ENCODE data around the gene DKK3.

DKK3 gene

DNA sequence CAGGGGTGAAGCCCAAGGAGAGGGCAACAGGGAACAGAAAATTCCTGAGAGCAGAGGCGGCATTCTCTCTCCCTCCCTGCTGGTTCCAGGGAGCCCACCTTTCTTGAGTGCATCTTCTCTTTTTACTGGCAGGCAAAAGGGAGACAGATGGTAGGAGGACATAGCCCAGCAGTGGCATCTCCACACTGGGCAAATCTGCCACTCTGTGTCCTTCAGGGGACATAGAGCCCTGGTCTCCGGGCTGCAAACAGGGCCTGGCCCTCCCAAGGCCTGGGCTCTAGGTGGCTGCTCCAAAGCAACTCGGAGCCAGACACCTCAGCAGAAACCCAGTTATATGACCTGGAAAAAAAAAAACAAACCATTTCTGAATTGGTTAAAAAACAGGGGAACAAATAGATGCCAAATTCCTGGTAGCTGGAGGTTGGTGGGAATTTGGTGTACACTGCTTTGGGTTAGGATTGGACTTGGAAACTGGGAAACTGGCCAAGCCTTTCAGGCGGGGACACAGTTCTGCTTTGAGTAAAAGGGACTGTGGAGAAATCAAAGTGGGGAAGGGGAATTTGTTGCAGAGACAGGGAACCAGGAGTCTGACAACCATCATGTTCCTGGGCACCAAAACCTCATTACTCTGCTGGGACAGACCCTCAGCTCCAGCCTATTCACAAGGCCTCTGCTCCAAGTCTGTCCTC is 23.6 kb upstream of the DKK3 start:
- no peak overlapping the region for H3K18ac ChIP-seq (ENCODE audit: low read length)
- no peak overlapping the region for H2BK15ac ChIP-seq (replicated peaks; ENCODE audit: low read depth)
- no peak overlapping the region for H3K9ac ChIP-seq (ENCODE audit: low read length)
- no peak overlapping the region for H3K4ac ChIP-seq (ENCODE audit: low read depth, low read length)
- no peak overlapping the region for H3K4me2 ChIP-seq (ENCODE audit: low read length)
- H4K5ac ChIP-seq (ENCODE audit: low read length): no peak overlapping the region
- no peaks in the 10 kb centered on the region for H3K4me1 ChIP-seq (ENCODE audit: control insufficient read depth, low read depth, low read length)
- DNase-seq: no peak
- H3K4me3 ChIP-seq (ENCODE audit: low read length): no peak overlapping the region
- H3K36me3 ChIP-seq (ENCODE audit: control insufficient read depth, insufficient read depth, low read length): no peaks in the 10 kb centered on the region
- no peak overlapping the region for H2AK5ac ChIP-seq (ENCODE audit: low read length)
- H2BK5ac ChIP-seq (ENCODE audit: low read length): no peak overlapping the region
- H3K27me3 ChIP-seq (ENCODE audit: insufficient read depth, low read length, poor library complexity): no peaks in the 10 kb centered on the region
- H3K79me2 ChIP-seq (ENCODE audit: control insufficient read depth, insufficient read depth, low read length): no peaks in the 10 kb centered on the region
- H3K27ac ChIP-seq (ENCODE audit: low read depth, low read length): no peak overlapping the region
- no peaks in the 10 kb centered on the region for H3K79me1 ChIP-seq (ENCODE audit: low read length)
- H3K56ac ChIP-seq (ENCODE audit: low read length): no peak overlapping the region
- H4K8ac ChIP-seq (ENCODE audit: low read depth, low read length): no peak overlapping the region
- H3K23ac ChIP-seq (ENCODE audit: low read length): no peak overlapping the region
- H2BK120ac ChIP-seq (ENCODE audit: low read depth, low read length): no peak overlapping the region
- no CpG with 5 or more reads among the region's 4 CpGs for WGBS (ENCODE audit: extremely low coverage, insufficient coverage, low lambda C conversion rate)

DNA sequence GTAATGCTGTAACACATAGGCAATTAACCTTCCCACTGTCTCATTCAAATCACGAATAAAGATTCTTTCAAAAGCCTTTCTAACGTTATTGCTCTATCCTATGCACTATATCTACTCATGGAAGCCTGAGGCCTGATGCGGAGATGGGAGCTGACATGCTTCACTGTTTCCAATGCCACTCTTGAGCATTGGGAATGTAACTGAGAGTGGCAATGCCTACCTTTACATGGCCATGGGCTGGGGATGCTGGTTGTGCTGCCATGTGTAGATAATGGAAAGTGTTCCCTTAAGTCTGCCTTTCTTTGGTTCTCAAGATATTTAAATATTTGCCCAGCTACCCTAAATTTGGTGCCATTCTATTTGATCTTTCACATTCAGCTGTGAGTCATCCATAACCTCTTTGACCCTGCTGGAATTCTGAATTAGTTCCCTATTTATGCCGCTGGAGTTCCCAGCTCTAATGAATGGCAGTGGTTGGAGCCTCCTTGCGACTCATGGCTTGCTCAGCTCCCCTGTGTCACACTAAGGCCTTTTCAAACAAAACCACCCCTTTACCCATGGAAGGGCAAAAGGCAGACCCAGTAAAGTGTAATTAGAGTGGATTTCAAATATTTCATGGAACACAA is 21.4 kb upstream of the DKK3 start:
- Histone ChIP-seq H2BK120ac (ENCODE audit: low read depth, low read length) (no peak overlapping the region), H3K4me1 (ENCODE audit: control insufficient read depth, low read depth, low read length) (no peaks in the 10 kb centered on the region), H3K27ac (ENCODE audit: low read depth, low read length) (no peak overlapping the region), H3K18ac (ENCODE audit: low read length) (no peak overlapping the region), H3K23ac (ENCODE audit: low read length) (no peak overlapping the region), H4K5ac (ENCODE audit: low read length) (no peak overlapping the region), H3K27me3 (ENCODE audit: insufficient read depth, low read length, poor library complexity) (no peaks in the 10 kb centered on the region), H3K36me3 (ENCODE audit: control insufficient read depth, insufficient read depth, low read length) (no peaks in the 10 kb centered on the region), H3K4ac (ENCODE audit: low read depth, low read length) (no peak overlapping the region), H3K4me3 (ENCODE audit: low read length) (no peak overlapping the region), H2BK15ac (replicated peaks; ENCODE audit: low read depth) (no peak overlapping the region), H3K79me2 (ENCODE audit: control insufficient read depth, insufficient read depth, low read length) (no peaks in the 10 kb centered on the region), H3K9ac (ENCODE audit: low read length) (no peak overlapping the region), H2BK5ac (ENCODE audit: low read length) (no peak overlapping the region), H4K8ac (ENCODE audit: low read depth, low read length) (no peak overlapping the region), H3K56ac (ENCODE audit: low read length) (no peak overlapping the region), H3K79me1 (ENCODE audit: low read length) (no peaks in the 10 kb centered on the region), H2AK5ac (ENCODE audit: low read length) (no peak overlapping the region), H3K4me2 (ENCODE audit: low read length) (no peak overlapping the region)
- no peak for DNase-seq
- WGBS (ENCODE audit: extremely low coverage, insufficient coverage, low lambda C conversion rate): no CpG with 5 or more reads among the region's 5 CpGs

DNA sequence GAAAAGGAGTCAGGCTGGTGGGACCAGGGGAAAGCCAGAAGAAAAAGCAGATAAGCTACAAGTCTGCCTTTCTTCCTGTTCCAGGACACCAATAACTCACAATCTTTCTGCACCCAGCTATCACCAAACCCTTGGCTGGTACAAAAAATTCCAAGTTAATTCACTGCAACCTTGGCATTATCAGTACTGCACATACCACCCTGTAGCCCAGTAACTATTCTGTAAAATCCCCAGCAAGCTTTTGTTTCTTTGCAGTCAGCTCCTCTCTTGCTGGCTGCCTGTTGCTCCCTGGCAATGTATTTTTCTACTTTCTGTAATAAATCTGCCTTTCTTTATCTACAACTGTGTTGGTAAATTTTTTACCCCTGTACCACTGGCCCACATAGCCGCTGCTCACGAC is 20.7 kb upstream of the DKK3 start:
- Histone ChIP-seq H3K79me1 (ENCODE audit: low read length) (no peaks in the 10 kb centered on the region), H4K5ac (ENCODE audit: low read length) (no peak overlapping the region), H3K36me3 (ENCODE audit: control insufficient read depth, insufficient read depth, low read length) (no peaks in the 10 kb centered on the region), H3K23ac (ENCODE audit: low read length) (no peak overlapping the region), H3K27ac (ENCODE audit: low read depth, low read length) (no peak overlapping the region), H2BK120ac (ENCODE audit: low read depth, low read length) (no peak overlapping the region), H2BK15ac (replicated peaks; ENCODE audit: low read depth) (no peak overlapping the region), H3K27me3 (ENCODE audit: insufficient read depth, low read length, poor library complexity) (no peaks in the 10 kb centered on the region), H3K18ac (ENCODE audit: low read length) (no peak overlapping the region), H3K4me1 (ENCODE audit: control insufficient read depth, low read depth, low read length) (no peaks in the 10 kb centered on the region), H3K4ac (ENCODE audit: low read depth, low read length) (no peak overlapping the region), H3K56ac (ENCODE audit: low read length) (no peak overlapping the region), H2BK5ac (ENCODE audit: low read length) (no peak overlapping the region), H3K79me2 (ENCODE audit: control insufficient read depth, insufficient read depth, low read length) (no peaks in the 10 kb centered on the region), H4K8ac (ENCODE audit: low read depth, low read length) (no peak overlapping the region), H3K9ac (ENCODE audit: low read length) (no peak overlapping the region), H3K4me3 (ENCODE audit: low read length) (no peak overlapping the region), H2AK5ac (ENCODE audit: low read length) (no peak overlapping the region), H3K4me2 (ENCODE audit: low read length) (no peak overlapping the region)
- WGBS (ENCODE audit: extremely low coverage, insufficient coverage, low lambda C conversion rate): no CpG with 5 or more reads among the region's 2 CpGs
- DNase-seq: no peak

- no peaks in the 10 kb centered on the region for H3K27me3 ChIP-seq (ENCODE audit: insufficient read depth, low read length, poor library complexity)
- no peaks in the 10 kb centered on the region for H3K79me2 ChIP-seq (ENCODE audit: control insufficient read depth, insufficient read depth, low read length)
- no peak overlapping the region for H3K27ac ChIP-seq (ENCODE audit: low read depth, low read length)
- no peak overlapping the region for H4K8ac ChIP-seq (ENCODE audit: low read depth, low read length)
- H3K4ac ChIP-seq (ENCODE audit: low read depth, low read length): no peak overlapping the region
- H3K56ac ChIP-seq (ENCODE audit: low read length): no peak overlapping the region
- DNase-seq: no peak
- no peak overlapping the region for H2BK5ac ChIP-seq (ENCODE audit: low read length)
- WGBS (ENCODE audit: extremely low coverage, insufficient coverage, low lambda C conversion rate): no CpG with 5 or more reads among the region's 2 CpGs
- no peak overlapping the region for H3K18ac ChIP-seq (ENCODE audit: low read length)
- H2AK5ac ChIP-seq (ENCODE audit: low read length): no peak overlapping the region
- no peaks in the 10 kb centered on the region for H3K4me1 ChIP-seq (ENCODE audit: control insufficient read depth, low read depth, low read length)
- H3K4me3 ChIP-seq (ENCODE audit: low read length): no peak overlapping the region
- H3K23ac ChIP-seq (ENCODE audit: low read length): no peak overlapping the region
- no peaks in the 10 kb centered on the region for H3K36me3 ChIP-seq (ENCODE audit: control insufficient read depth, insufficient read depth, low read length)
- H2BK120ac ChIP-seq (ENCODE audit: low read depth, low read length): no peak overlapping the region
- H4K5ac ChIP-seq (ENCODE audit: low read length): no peak overlapping the region
- H3K9ac ChIP-seq (ENCODE audit: low read length): no peak overlapping the region
- no peak overlapping the region for H3K4me2 ChIP-seq (ENCODE audit: low read length)
- no peak overlapping the region for H2BK15ac ChIP-seq (replicated peaks; ENCODE audit: low read depth)
- H3K79me1 ChIP-seq (ENCODE audit: low read length): no peaks in the 10 kb centered on the region
These were observed 19.9 kb upstream of the DKK3 start for GRCh38 chr11:12028303-12028702.

DNA sequence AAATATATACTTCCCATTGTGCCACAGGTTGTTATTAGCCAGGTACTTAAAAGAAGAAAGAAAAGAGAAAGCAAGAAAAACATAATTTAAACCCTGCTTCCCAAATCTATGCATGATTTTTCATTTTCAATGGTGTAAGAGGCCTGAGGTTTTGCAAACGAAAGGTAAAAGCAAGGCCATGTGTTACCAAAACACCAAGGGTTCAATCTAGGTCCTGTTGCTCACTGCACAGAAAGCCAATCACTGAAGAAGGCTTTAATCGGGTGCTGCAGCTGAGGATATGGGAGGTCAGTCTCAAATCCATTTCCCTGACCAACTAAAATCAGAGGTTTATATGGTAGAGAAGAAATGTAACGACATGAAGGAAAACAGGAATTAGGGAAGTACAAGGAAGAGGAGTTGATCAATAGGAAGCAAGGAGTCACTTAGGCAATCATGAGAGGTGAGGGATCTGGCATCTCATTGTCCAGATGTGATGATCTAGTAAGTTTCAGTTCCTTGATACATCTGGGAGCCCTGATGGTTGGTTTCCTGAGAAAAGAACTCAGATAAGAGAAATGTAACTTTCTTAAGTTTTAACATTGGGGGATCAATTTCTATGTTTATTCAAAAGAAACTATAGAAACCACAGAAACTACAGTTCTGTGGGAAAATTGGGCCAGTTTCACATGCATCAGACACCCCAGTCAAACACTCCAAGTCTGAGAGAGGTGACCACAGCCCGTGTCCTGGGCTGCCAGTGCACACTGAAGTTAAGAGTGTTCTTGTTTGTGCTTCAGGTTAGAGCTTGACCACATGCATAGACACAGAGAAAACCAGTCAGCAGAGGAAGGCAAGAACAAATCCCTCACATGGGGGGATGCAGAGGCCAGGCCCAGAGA is 18.1 kb upstream of the DKK3 start:
- Histone ChIP-seq H3K27ac (ENCODE audit: low read depth, low read length) (no peak overlapping the region), H3K56ac (ENCODE audit: low read length) (no peak overlapping the region)
- no CpG with 5 or more reads among the region's 4 CpGs for WGBS (ENCODE audit: extremely low coverage, insufficient coverage, low lambda C conversion rate)

More for the DNA sequence above, 18.1 kb upstream of the DKK3 start:
- no peak overlapping the region for H2AK5ac ChIP-seq (ENCODE audit: low read length)
- H3K36me3 ChIP-seq (ENCODE audit: control insufficient read depth, insufficient read depth, low read length): no peaks in the 10 kb centered on the region
- H2BK5ac ChIP-seq (ENCODE audit: low read length): no peak overlapping the region
- DNase-seq: no peak
- H3K18ac ChIP-seq (ENCODE audit: low read length): no peak overlapping the region
- no peak overlapping the region for H4K5ac ChIP-seq (ENCODE audit: low read length)
- no peaks in the 10 kb centered on the region for H3K27me3 ChIP-seq (ENCODE audit: insufficient read depth, low read length, poor library complexity)
- no peaks in the 10 kb centered on the region for H3K79me2 ChIP-seq (ENCODE audit: control insufficient read depth, insufficient read depth, low read length)
- H3K4me3 ChIP-seq (ENCODE audit: low read length): no peak overlapping the region
- no peak overlapping the region for H2BK120ac ChIP-seq (ENCODE audit: low read depth, low read length)
- H3K4me1 ChIP-seq (ENCODE audit: control insufficient read depth, low read depth, low read length): no peaks in the 10 kb centered on the region
- no peak overlapping the region for H3K23ac ChIP-seq (ENCODE audit: low read length)
- no peak overlapping the region for H4K8ac ChIP-seq (ENCODE audit: low read depth, low read length)
- H2BK15ac ChIP-seq (replicated peaks; ENCODE audit: low read depth): no peak overlapping the region
- H3K4ac ChIP-seq (ENCODE audit: low read depth, low read length): no peak overlapping the region
- H3K79me1 ChIP-seq (ENCODE audit: low read length): no peaks in the 10 kb centered on the region
- no peak overlapping the region for H3K9ac ChIP-seq (ENCODE audit: low read length)
- no peak overlapping the region for H3K4me2 ChIP-seq (ENCODE audit: low read length)
